M059J (cell line): ENCODE data around the gene CHST14. TPM values are rescaled to one million over a fixed set of nuclear protein-coding genes. Genes with fewer than 3 reads are reported as not detected.

Experiments
- DNase-seq: peaks from one replicate; pipeline ENCODE4 v3.0.0-alpha.2; 2012; ENCODE audit warnings: low read depth
- total RNA-seq: library from RNA; depleted of rRNA; stranded (reverse); fragments of >200 nt; shearing (Covaris generic); gene quantifications from 2 replicates; pipeline ENCODE4 v1.2.3, GENCODE V29; 2014; rRNA removed

Gene CHST14
- total RNA-seq, 1 experiment from 2014 or later: 40.5 TPM

GRCh38 chr15:40489274-40490175, 18.7 kb downstream of the CHST14 start:
- DNase-seq: no peak

GRCh38 chr15:40493089-40493840, 22.5 kb downstream of the CHST14 start:
- peak; percentile 76 for DNase-seq

- no peak for DNase-seq
Measured at GRCh38 chr15:40495516-40495915, 24.7 kb downstream of the CHST14 start.

- peak; percentile 45 for DNase-seq
Measured at GRCh38 chr15:40498418-40498817, 27.6 kb downstream of the CHST14 start.

GRCh38 chr15:40498891-40499290, 28.1 kb downstream of the CHST14 start:
- DNase-seq: no peak

- peak; percentile 53 for DNase-seq
Measured at GRCh38 chr15:40499931-40500330, 29.1 kb downstream of the CHST14 start.

GRCh38 chr15:40500568-40501330, 30.0 kb downstream of the CHST14 start:
- DNase-seq: peak; percentile 63

GRCh38 chr15:40501487-40501886, 30.7 kb downstream of the CHST14 start:
- DNase-seq: peak; percentile 53

GRCh38 chr15:40506964-40507571, 36.3 kb downstream of the CHST14 start:
- peak; percentile 71 for DNase-seq

GRCh38 chr15:40508216-40508615, 37.4 kb downstream of the CHST14 start:
- no peak for DNase-seq

GRCh38 chr15:40510201-40510600, 39.4 kb downstream of the CHST14 start:
- no peak for DNase-seq

GRCh38 chr15:40511093-40511471, 40.3 kb downstream of the CHST14 start:
- no peak for DNase-seq

- DNase-seq: peak; percentile 38
Measured at GRCh38 chr15:40511472-40512133, 40.8 kb downstream of the CHST14 start.

GRCh38 chr15:40512440-40512839, 41.7 kb downstream of the CHST14 start:
- no peak for DNase-seq

GRCh38 chr15:40513609-40514008, 42.8 kb downstream of the CHST14 start:
- no peak for DNase-seq

- no peak for DNase-seq
Measured at GRCh38 chr15:40516322-40516721, 45.5 kb downstream of the CHST14 start.

Other genes starting within 250 kb of the CHST14 start
- gene PAK6, start 231.9 kb upstream of the CHST14 start, total RNA-seq: 9.8 and 13.0 TPM in 2 replicates
- gene ANKRD63, start 187.9 kb upstream of the CHST14 start, total RNA-seq: not detected in 2 replicates
- gene PLCB2, start 163.0 kb upstream of the CHST14 start, total RNA-seq: not detected in 2 replicates
- 21.6 and 29.3 TPM in 2 replicates for gene INAFM2, start 147.3 kb upstream of the CHST14 start, total RNA-seq
- 9.4 and 14.1 TPM in 2 replicates for gene CCDC9B, start 130.0 kb upstream of the CHST14 start, total RNA-seq
- gene PHGR1, start 120.0 kb upstream of the CHST14 start, total RNA-seq: not detected in 2 replicates
- 0.49 and 2.4 TPM in 2 replicates for gene DISP2, start 112.8 kb upstream of the CHST14 start, total RNA-seq
- 76.1 and 91.7 TPM in 2 replicates for gene KNSTRN, start 88.3 kb upstream of the CHST14 start, total RNA-seq
- gene IVD, start 65.2 kb upstream of the CHST14 start, total RNA-seq: 10.6 and 19.5 TPM in 2 replicates
- 6.5 and 16.6 TPM in 2 replicates for gene BAHD1, start 30.0 kb upstream of the CHST14 start, total RNA-seq
- gene CCDC32, start 94.1 kb downstream of the CHST14 start, total RNA-seq: 13.3 and 24.9 TPM in 2 replicates
- 9.4 and 11.0 TPM in 2 replicates for gene RPUSD2, start 98.3 kb downstream of the CHST14 start, total RNA-seq
- 32.1 and 33.9 TPM in 2 replicates for gene KNL1, start 123.3 kb downstream of the CHST14 start, total RNA-seq
- gene RAD51, start 224.2 kb downstream of the CHST14 start, total RNA-seq: 7.7 and 10.5 TPM in 2 replicates